Activated CD4-positive, alpha-beta T cell treated with anti-CD3 and anti-CD28 coated beads, Interleukin-2, amount 10 ng/mL, durations not matched to agents 24 days and 14 days (primary cell): ENCODE data around the gene NTSR2. TPM values are rescaled to one million over a fixed set of nuclear protein-coding genes. Genes with fewer than 3 reads are reported as not detected.

Experiments
- DNase-seq: peaks from one replicate; pipeline ENCODE4 v3.0.0; 2022
- H3K27ac Mint-ChIP-seq: one replicate; pipeline ENCODE4 v1.8.0; 2022; ENCODE audit warnings: mild to moderate bottlenecking, mixed read lengths
- H3K27me3 Mint-ChIP-seq: one replicate; pipeline ENCODE4 v1.8.0; 2022; ENCODE audit warnings: mixed read lengths
- H3K36me3 Mint-ChIP-seq: one replicate; pipeline ENCODE4 v1.8.0; 2022; ENCODE audit warnings: low read depth, mild to moderate bottlenecking, mixed read lengths
- H3K4me1 Mint-ChIP-seq: one replicate; pipeline ENCODE4 v1.8.0; 2021; ENCODE audit warnings: mixed read lengths
- H3K4me3 Mint-ChIP-seq: one replicate; pipeline ENCODE4 v1.8.0; 2022; ENCODE audit warnings: mild to moderate bottlenecking, moderate library complexity, mixed read lengths
- H3K9me3 Mint-ChIP-seq: one replicate; pipeline ENCODE4 v1.8.0; 2021; ENCODE audit warnings: mixed read lengths
- intact Hi-C: fragments of 100-400 bp; cut with micrococcal nuclease; formaldehyde crosslinking; loops from one replicate; pipeline ENCODE4 v1.15.1; 2023
- total RNA-seq: library from RNA; stranded (reverse); gene quantifications from 2 replicates; pipeline ENCODE4 v1.2.3, GENCODE V29; 2022

The NTSR2 gene
- total RNA-seq, 1 donor from 2014 or later, result not detected

- H3K36me3 Mint-ChIP-seq, result no peaks in the 10 kb centered on the region
These were observed 39.1 kb downstream of the NTSR2 start for GRCh38 chr2:11630855-11631254.

GRCh38 chr2:11629851-11630250 is 40.1 kb downstream of the NTSR2 start:
- H3K4me1 Mint-ChIP-seq, result no peaks in the 10 kb centered on the region
- no peaks in the 10 kb centered on the region for H3K36me3 Mint-ChIP-seq
- H3K27ac Mint-ChIP-seq, result no peak overlapping the region
- intact Hi-C loops, result no loop called here
- no peak overlapping the region for H3K4me3 Mint-ChIP-seq
- no peaks in the 10 kb centered on the region for H3K9me3 Mint-ChIP-seq
- no peaks in the 10 kb centered on the region for H3K27me3 Mint-ChIP-seq
- DNase-seq, result no peak

More at GRCh38 chr2:11630855-11631254, 39.1 kb downstream of the NTSR2 start:
- H3K4me3 Mint-ChIP-seq, result no peak overlapping the region
- DNase-seq, result no peak
- H3K9me3 Mint-ChIP-seq, result no peaks in the 10 kb centered on the region
- H3K4me1 Mint-ChIP-seq, result no peaks in the 10 kb centered on the region
- intact Hi-C loops, result no loop called here
- H3K27ac Mint-ChIP-seq, result no peak overlapping the region
- H3K27me3 Mint-ChIP-seq, result no peaks in the 10 kb centered on the region

DNA sequence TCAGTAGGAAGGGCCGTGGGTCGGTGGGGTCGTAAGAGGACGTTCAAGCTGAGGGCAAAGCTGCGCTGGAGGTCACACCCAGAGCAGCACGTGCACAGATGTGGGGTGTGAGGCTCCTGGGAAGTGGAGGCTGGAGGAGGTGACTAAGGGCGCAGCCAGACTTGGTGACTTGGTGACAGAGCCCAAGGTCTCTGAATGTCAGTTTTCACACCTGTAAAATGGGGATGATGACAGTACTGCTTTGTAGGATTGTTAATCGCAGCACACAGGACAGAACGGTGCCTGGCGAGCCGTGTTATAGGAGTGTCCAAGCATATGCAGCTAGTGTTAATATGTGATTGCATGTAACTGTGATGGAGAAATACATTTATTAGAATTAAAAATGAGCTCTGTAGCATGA is 40.8 kb downstream of the NTSR2 start:
- Mint-ChIP-seq H3K4me3 (no peak overlapping the region), H3K36me3 (no peaks in the 10 kb centered on the region), H3K9me3 (no peaks in the 10 kb centered on the region), H3K27me3 (no peaks in the 10 kb centered on the region), H3K27ac (no peak overlapping the region), H3K4me1 (no peaks in the 10 kb centered on the region)
- intact Hi-C loops, result no loop called here
- no peak for DNase-seq

DNA sequence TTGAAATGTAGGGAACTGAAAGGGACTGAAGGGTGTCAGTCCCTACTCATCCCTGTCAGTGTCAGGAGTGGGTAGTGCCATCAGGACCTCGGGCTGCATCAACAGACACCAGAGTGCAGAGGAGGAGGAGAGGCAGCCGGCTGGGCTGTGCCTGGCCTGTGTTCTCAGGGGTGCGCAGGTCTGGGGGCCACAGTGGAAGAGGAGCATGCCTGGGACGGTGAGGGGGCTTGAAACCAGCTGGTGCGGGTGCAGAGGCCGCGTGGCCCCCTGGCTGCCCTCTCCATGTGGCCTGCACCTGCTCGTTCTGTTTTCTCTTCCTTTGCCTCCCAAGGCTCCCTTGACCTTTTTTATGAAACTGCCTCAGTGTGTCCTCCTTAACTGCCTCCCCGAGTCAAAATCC is 41.3 kb downstream of the NTSR2 start:
- Mint-ChIP-seq H3K27me3 (no peaks in the 10 kb centered on the region), H3K36me3 (no peaks in the 10 kb centered on the region), H3K4me1 (no peaks in the 10 kb centered on the region), H3K9me3 (no peaks in the 10 kb centered on the region), H3K27ac (no peak overlapping the region), H3K4me3 (no peak overlapping the region)
- intact Hi-C loops, result no loop called here
- no peak for DNase-seq

DNA sequence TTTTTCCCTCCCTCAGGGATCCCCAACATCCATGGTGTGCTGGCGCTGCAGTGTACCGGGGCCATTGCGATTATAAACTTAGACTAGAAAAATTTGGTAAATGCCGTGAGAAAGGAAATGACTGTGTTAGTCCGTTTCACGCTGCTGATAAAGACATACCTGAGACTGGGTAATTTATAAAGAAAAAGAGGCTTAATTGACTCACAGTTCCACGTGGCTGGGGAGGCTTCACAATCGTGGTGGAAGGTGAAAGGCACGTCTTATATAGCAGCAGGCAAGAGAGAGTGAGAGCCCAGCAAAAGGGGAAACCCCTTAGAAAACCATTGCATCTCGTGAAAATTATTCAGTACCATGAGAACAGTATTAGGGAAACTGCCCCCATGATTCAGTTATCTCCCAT is 44.3 kb downstream of the NTSR2 start:
- Mint-ChIP-seq H3K9me3 (no peaks in the 10 kb centered on the region), H3K4me1 (no peaks in the 10 kb centered on the region), H3K27me3 (no peaks in the 10 kb centered on the region), H3K27ac (no peak overlapping the region), H3K36me3 (no peaks in the 10 kb centered on the region), H3K4me3 (no peak overlapping the region)
- intact Hi-C loops, result no loop called here
- no peak for DNase-seq

- Mint-ChIP-seq H3K4me1 (no peaks in the 10 kb centered on the region), H3K4me3 (no peak overlapping the region), H3K27ac (no peak overlapping the region), H3K27me3 (no peaks in the 10 kb centered on the region), H3K9me3 (no peaks in the 10 kb centered on the region), H3K36me3 (no peaks in the 10 kb centered on the region)
- intact Hi-C loops, result no loop called here
- DNase-seq, result no peak
These were observed 45.1 kb downstream of the NTSR2 start for GRCh38 chr2:11624893-11625292.

GRCh38 chr2:11622611-11623010 is 47.4 kb downstream of the NTSR2 start:
- no peak for DNase-seq
- Mint-ChIP-seq H3K4me1 (no peaks in the 10 kb centered on the region), H3K4me3 (no peak overlapping the region), H3K9me3 (no peaks in the 10 kb centered on the region), H3K36me3 (no peaks in the 10 kb centered on the region), H3K27me3 (no peaks in the 10 kb centered on the region), H3K27ac (no peak overlapping the region)
- intact Hi-C loops, result no loop called here

GRCh38 chr2:11621410-11621809 is 48.6 kb downstream of the NTSR2 start:
- no peak overlapping the region for H3K27ac Mint-ChIP-seq
- DNase-seq, result no peak
- no peak overlapping the region for H3K4me3 Mint-ChIP-seq
- H3K27me3 Mint-ChIP-seq, result no peaks in the 10 kb centered on the region
- no peaks in the 10 kb centered on the region for H3K4me1 Mint-ChIP-seq
- no peaks in the 10 kb centered on the region for H3K9me3 Mint-ChIP-seq
- H3K36me3 Mint-ChIP-seq, result no peaks in the 10 kb centered on the region
- intact Hi-C loops, result no loop called here

- no peaks in the 10 kb centered on the region for H3K36me3 Mint-ChIP-seq
- H3K27me3 Mint-ChIP-seq, result no peaks in the 10 kb centered on the region
- H3K4me1 Mint-ChIP-seq, result no peaks in the 10 kb centered on the region
- no peak overlapping the region for H3K27ac Mint-ChIP-seq
- H3K4me3 Mint-ChIP-seq, result no peak overlapping the region
- no peak for DNase-seq
- intact Hi-C loops, result no loop called here
- no peaks in the 10 kb centered on the region for H3K9me3 Mint-ChIP-seq
These were observed 51.3 kb downstream of the NTSR2 start for GRCh38 chr2:11618708-11619062.

DNA sequence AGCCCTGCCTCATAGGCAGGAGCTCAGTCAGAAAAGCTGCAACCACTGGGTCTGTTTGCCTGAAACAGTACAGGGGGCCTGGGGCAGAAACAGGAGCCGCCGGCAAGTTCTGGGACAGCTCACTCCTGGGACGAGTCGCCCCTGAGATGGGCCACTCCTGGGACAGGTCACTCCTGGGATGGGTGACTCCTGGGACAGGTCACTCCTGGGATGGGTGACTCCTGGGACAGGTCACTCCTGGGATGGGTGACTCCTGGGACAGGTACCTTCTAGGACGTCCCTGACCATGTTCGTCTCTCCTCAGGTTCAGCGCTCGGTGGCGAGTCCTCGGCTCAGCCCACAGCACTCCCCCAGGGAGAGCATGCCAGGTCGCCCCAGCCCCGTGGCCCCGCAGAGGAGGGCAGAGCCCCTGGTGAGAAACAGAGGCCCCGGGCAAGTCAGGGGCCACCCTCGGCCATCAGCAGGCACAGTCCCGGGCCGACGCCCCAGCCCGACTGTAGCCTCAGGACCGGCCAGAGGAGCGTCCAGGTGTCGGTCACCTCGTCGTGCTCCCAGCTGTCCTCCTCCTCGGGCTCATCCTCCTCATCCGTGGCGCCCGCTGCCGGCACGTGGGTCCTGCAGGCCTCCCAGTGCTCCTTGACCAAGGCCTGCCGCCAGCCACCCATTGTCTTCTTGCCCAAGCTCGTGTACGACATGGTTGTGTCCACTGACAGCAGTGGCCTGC is 51.8 kb downstream of the NTSR2 start:
- H3K4me3 Mint-ChIP-seq, result no peak overlapping the region
- H3K9me3 Mint-ChIP-seq, result no peaks in the 10 kb centered on the region
- no peaks in the 10 kb centered on the region for H3K4me1 Mint-ChIP-seq
- DNase-seq, result no peak
- no peaks in the 10 kb centered on the region for H3K36me3 Mint-ChIP-seq
- no peaks in the 10 kb centered on the region for H3K27me3 Mint-ChIP-seq
- no peak overlapping the region for H3K27ac Mint-ChIP-seq
- intact Hi-C loops, result no loop called here

- Mint-ChIP-seq H3K27me3 (no peaks in the 10 kb centered on the region), H3K4me3 (no peak overlapping the region), H3K4me1 (no peaks in the 10 kb centered on the region), H3K36me3 (no peaks in the 10 kb centered on the region), H3K9me3 (no peaks in the 10 kb centered on the region), H3K27ac (no peak overlapping the region)
- no peak for DNase-seq
- intact Hi-C loops, result no loop called here
These were observed 52.5 kb downstream of the NTSR2 start for GRCh38 chr2:11617527-11617926.

GRCh38 chr2:11616851-11617415 is 53.1 kb downstream of the NTSR2 start:
- Mint-ChIP-seq H3K36me3 (no peaks in the 10 kb centered on the region), H3K9me3 (no peaks in the 10 kb centered on the region), H3K27ac (no peak overlapping the region), H3K4me3 (no peak overlapping the region), H3K4me1 (no peaks in the 10 kb centered on the region), H3K27me3 (no peaks in the 10 kb centered on the region)
- intact Hi-C loops, result no loop called here
- DNase-seq, result no peak

DNA sequence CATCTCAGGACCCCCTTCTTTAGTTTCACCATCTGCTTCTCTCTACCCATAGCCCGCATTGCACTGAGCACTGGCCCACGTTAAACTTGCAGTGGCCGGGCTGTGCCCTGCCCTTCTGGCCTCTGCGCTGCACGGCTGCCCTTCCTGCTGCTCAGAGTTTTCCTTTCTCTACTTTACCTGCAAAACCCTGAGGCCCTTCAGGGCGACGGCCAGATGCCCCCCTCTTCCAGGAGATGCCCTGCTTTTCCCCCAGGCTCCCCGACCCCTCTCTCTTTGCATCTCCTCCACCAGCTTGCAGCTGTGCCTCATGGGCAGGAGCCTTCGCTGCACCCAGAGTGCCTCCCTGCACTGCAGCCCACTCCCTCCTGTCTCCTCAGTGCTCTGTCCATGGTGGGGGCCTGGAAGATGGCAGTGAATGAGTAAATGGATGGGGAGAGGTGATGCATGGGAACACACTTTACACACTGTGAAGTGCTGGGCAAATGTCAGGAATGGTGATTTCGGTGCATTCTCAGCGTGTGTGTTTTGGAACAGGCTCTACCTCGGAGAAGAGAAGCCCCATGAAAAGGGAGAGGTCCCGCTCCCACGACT is 53.8 kb downstream of the NTSR2 start:
- no peak for DNase-seq
- H3K4me3 Mint-ChIP-seq, result no peak overlapping the region
- no peaks in the 10 kb centered on the region for H3K36me3 Mint-ChIP-seq
- H3K27me3 Mint-ChIP-seq, result no peaks in the 10 kb centered on the region
- intact Hi-C loops, result no loop called here
- no peaks in the 10 kb centered on the region for H3K4me1 Mint-ChIP-seq
- no peak overlapping the region for H3K27ac Mint-ChIP-seq
- no peaks in the 10 kb centered on the region for H3K9me3 Mint-ChIP-seq

DNA sequence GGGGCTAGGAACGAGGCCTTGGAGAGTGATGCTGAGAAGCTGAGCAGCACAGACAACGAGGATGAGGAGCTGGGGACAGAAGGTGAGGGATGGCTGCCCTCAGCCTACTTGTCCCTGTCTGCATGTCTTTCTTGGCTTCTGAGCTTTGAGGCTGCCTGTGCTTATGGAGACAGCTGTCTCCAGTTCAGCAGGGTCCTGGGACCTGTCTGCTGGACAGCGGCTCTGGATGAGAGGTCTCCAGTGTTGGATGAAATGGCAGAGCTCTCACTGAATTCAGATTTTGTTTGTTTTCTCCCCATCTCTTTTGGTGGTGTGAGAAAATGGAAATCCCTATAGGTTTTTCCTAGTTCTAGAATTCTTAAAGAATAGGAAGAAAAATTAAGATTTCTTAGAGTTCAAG is 54.8 kb downstream of the NTSR2 start:
- Mint-ChIP-seq H3K4me1 (no peaks in the 10 kb centered on the region), H3K27ac (no peak overlapping the region), H3K27me3 (no peaks in the 10 kb centered on the region), H3K36me3 (no peaks in the 10 kb centered on the region), H3K9me3 (no peaks in the 10 kb centered on the region), H3K4me3 (no peak overlapping the region)
- intact Hi-C loops, result no loop called here
- DNase-seq, result no peak

DNA sequence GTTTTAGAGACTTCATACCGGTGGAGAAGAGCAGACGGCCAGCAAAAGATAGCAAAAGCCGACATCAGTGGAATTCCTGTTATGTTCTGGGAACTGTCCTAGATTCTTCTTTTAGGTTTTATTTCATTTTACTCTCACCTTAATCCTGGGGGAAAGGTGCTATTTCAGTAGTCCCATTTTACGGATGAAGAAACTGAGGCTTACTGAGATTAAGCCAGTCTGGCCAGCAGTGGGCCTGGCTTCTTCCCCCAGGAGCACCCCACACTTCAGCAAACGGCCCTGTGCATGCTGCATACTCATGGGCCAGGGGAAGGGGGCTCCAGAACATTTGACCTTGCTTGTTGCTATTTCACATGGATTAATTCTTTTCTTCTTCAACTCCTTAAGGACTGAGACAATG is 56.7 kb downstream of the NTSR2 start:
- Mint-ChIP-seq H3K27me3 (no peaks in the 10 kb centered on the region), H3K4me3 (no peak overlapping the region), H3K4me1 (no peaks in the 10 kb centered on the region), H3K9me3 (no peaks in the 10 kb centered on the region), H3K27ac (no peak overlapping the region), H3K36me3 (no peaks in the 10 kb centered on the region)
- no peak for DNase-seq
- intact Hi-C loops, result no loop called here
